Measurements from ENCODE around the gene NT5DC4. TPM values are rescaled to one million over a fixed set of nuclear protein-coding genes. Genes with fewer than 3 reads are reported as not detected.

The NT5DC4 gene
- total RNA-seq, 1 donor from 2014 or later = not detected

GRCh38 chr2:112723547-112723940 is 2.7 kb downstream of the NT5DC4 start:
- no peak for DNase-seq (ENCODE audit: low read depth)

- DNase-seq (ENCODE audit: low read depth) = no peak
Observed at GRCh38 chr2:112723995-112724394, 3.2 kb downstream of the NT5DC4 start.

GRCh38 chr2:112724591-112725525 is 4.0 kb downstream of the NT5DC4 start:
- DNase-seq (ENCODE audit: low read depth) = peak; percentile 13

- DNase-seq (ENCODE audit: low read depth) = no peak
Observed at GRCh38 chr2:112725545-112726457, 5.0 kb downstream of the NT5DC4 start.

GRCh38 chr2:112726487-112727190 is 5.8 kb downstream of the NT5DC4 start:
- peak; percentile 76 for DNase-seq (ENCODE audit: low read depth)

- no peak for DNase-seq (ENCODE audit: low read depth)
Observed at GRCh38 chr2:112727276-112728028, 6.6 kb downstream of the NT5DC4 start.

GRCh38 chr2:112728029-112728362 is 7.2 kb downstream of the NT5DC4 start:
- DNase-seq (ENCODE audit: low read depth) = no peak

GRCh38 chr2:112728378-112729175 is 7.8 kb downstream of the NT5DC4 start:
- DNase-seq (ENCODE audit: low read depth) = no peak

- no peak for DNase-seq (ENCODE audit: low read depth)
Observed at GRCh38 chr2:112730216-112730615, 9.4 kb downstream of the NT5DC4 start.

GRCh38 chr2:112730791-112731190 is 10.0 kb downstream of the NT5DC4 start:
- no peak for DNase-seq (ENCODE audit: low read depth)

- DNase-seq (ENCODE audit: low read depth) = no peak
Observed at GRCh38 chr2:112731479-112731878, 10.7 kb downstream of the NT5DC4 start.

GRCh38 chr2:112733456-112733855 is 12.6 kb downstream of the NT5DC4 start:
- DNase-seq (ENCODE audit: low read depth) = no peak

GRCh38 chr2:112733871-112734270 is 13.1 kb downstream of the NT5DC4 start:
- no peak for DNase-seq (ENCODE audit: low read depth)

- DNase-seq (ENCODE audit: low read depth) = no peak
Observed at GRCh38 chr2:112737542-112738232, 16.9 kb downstream of the NT5DC4 start.

GRCh38 chr2:112740527-112740926 is 19.7 kb downstream of the NT5DC4 start:
- DNase-seq (ENCODE audit: low read depth) = no peak

GRCh38 chr2:112749755-112750559 is 29.1 kb downstream of the NT5DC4 start:
- peak; percentile 61 for DNase-seq (ENCODE audit: low read depth)

GRCh38 chr2:112750560-112750843 is 29.7 kb downstream of the NT5DC4 start:
- DNase-seq (ENCODE audit: low read depth) = peak; percentile 62

- peak; percentile 88 for DNase-seq (ENCODE audit: low read depth)
Observed at GRCh38 chr2:112751451-112752197, 30.8 kb downstream of the NT5DC4 start.
